ENCODE results near the gene VCP. TPM values are rescaled to one million over a fixed set of nuclear protein-coding genes. Genes with fewer than 3 reads are reported as not detected.

The VCP gene
- total RNA-seq, 1 experiment from 2014 or later: 200 TPM

GRCh38 chr9:35028341-35028740 is 44.1 kb downstream of the VCP start:
- H3K27ac ChIP-seq: no peak overlapping the region

GRCh38 chr9:35027860-35028259 is 44.6 kb downstream of the VCP start:
- no peak for DNase-seq
- intact Hi-C loops (cut with micrococcal nuclease; ENCODE audit: unreplicated experiment): no loop called here
- no peaks in the 10 kb centered on the region for H4K20me1 ChIP-seq (ENCODE audit: insufficient read depth)
- H3K27me3 ChIP-seq (ENCODE audit: insufficient read depth, low read depth): no peaks in the 10 kb centered on the region
- H3K36me3 ChIP-seq (ENCODE audit: low read depth): no peaks in the 10 kb centered on the region
- peaks cover 21% of the 10 kb centered on the region for H3K4me1 ChIP-seq (replicated peaks; ENCODE audit: insufficient read depth)
- no peak overlapping the region for H3K4me3 ChIP-seq
- H3F3A ChIP-seq (ENCODE audit: insufficient read depth, low read depth): peaks cover 5% of the 10 kb centered on the region; the same call in 1 of the 2 replicates
- no peak overlapping the region for H3K4me2 ChIP-seq
- H3K79me2 ChIP-seq (ENCODE audit: low read depth): no peaks in the 10 kb centered on the region
- BruUV-seq (replicated peaks): no TSS peak
- no peak for TF ChIP-seq EZH2 (IDR thresholded peaks at IDR 0.05; ENCODE audit: low read depth)
- TF ChIP-seq CTCF (conservative IDR thresholded peaks at IDR 0.05): no peak
- no peak overlapping the region for H2AFZ ChIP-seq
- H3K27ac ChIP-seq: no peak overlapping the region
- no peaks in the 10 kb centered on the region for H3K9me2 ChIP-seq (ENCODE audit: insufficient read depth)
- POLR2A ChIA-PET (ENCODE audit: unreplicated experiment): interaction anchor here (0.6 to 0.7 kb wide), 2 partner anchors 33 to 43 kb away, joined by 14 to 18 read pairs; no protein-coding TSS in a partner anchor
- CTCF ChIA-PET: no interaction called here
- no peaks in the 10 kb centered on the region for H3K9me3 ChIP-seq (ENCODE audit: insufficient read depth, low read depth)

More at GRCh38 chr9:35028341-35028740, 44.1 kb downstream of the VCP start:
- H3K4me3 ChIP-seq: no peak overlapping the region
- H4K20me1 ChIP-seq (ENCODE audit: insufficient read depth): no peaks in the 10 kb centered on the region
- no peak for TF ChIP-seq CTCF (conservative IDR thresholded peaks at IDR 0.05)
- CTCF ChIA-PET: no interaction called here
- intact Hi-C loops (cut with micrococcal nuclease; ENCODE audit: unreplicated experiment): no loop called here
- H3K27me3 ChIP-seq (ENCODE audit: insufficient read depth, low read depth): no peaks in the 10 kb centered on the region
- peaks cover 21% of the 10 kb centered on the region for H3K4me1 ChIP-seq (replicated peaks; ENCODE audit: insufficient read depth)
- peaks cover 5% of the 10 kb centered on the region; the same call in 1 of the 2 replicates for H3F3A ChIP-seq (ENCODE audit: insufficient read depth, low read depth)
- H3K36me3 ChIP-seq (ENCODE audit: low read depth): no peaks in the 10 kb centered on the region
- no peak overlapping the region for H2AFZ ChIP-seq
- H3K9me3 ChIP-seq (ENCODE audit: insufficient read depth, low read depth): no peaks in the 10 kb centered on the region
- POLR2A ChIA-PET (ENCODE audit: unreplicated experiment): interaction anchor here (0.6 kb wide), 1 partner anchor 43 kb away, joined by 18 read pairs; no protein-coding TSS in a partner anchor
- H3K4me2 ChIP-seq: no peak overlapping the region
- H3K79me2 ChIP-seq (ENCODE audit: low read depth): no peaks in the 10 kb centered on the region
- no TSS peak for BruUV-seq (replicated peaks)
- no peak for DNase-seq
- no peaks in the 10 kb centered on the region for H3K9me2 ChIP-seq (ENCODE audit: insufficient read depth)

GRCh38 chr9:35027374-35027773 is 45.1 kb downstream of the VCP start:
- H3K27me3 ChIP-seq (ENCODE audit: insufficient read depth, low read depth): no peaks in the 10 kb centered on the region
- BruUV-seq (replicated peaks): no TSS peak
- POLR2A ChIA-PET (ENCODE audit: unreplicated experiment): interaction anchor here (0.7 kb wide), 1 partner anchor 33 kb away, joined by 14 read pairs; no protein-coding TSS in a partner anchor
- no peaks in the 10 kb centered on the region for H3K36me3 ChIP-seq (ENCODE audit: low read depth)
- H3K4me1 ChIP-seq (replicated peaks; ENCODE audit: insufficient read depth): peaks cover 21% of the 10 kb centered on the region
- TF ChIP-seq CTCF (conservative IDR thresholded peaks at IDR 0.05) (no peak), EZH2 (IDR thresholded peaks at IDR 0.05; ENCODE audit: low read depth) (no peak)
- intact Hi-C loops (cut with micrococcal nuclease; ENCODE audit: unreplicated experiment): no loop called here
- no peaks in the 10 kb centered on the region for H4K20me1 ChIP-seq (ENCODE audit: insufficient read depth)
- no peaks in the 10 kb centered on the region for H3K9me3 ChIP-seq (ENCODE audit: insufficient read depth, low read depth)
- H3K79me2 ChIP-seq (ENCODE audit: low read depth): no peaks in the 10 kb centered on the region
- no peak overlapping the region for H3K4me2 ChIP-seq
- DNase-seq: no peak
- H3K27ac ChIP-seq: no peak overlapping the region
- CTCF ChIA-PET: no interaction called here
- H3F3A ChIP-seq (ENCODE audit: insufficient read depth, low read depth): peaks cover 5% of the 10 kb centered on the region; the same call in 1 of the 2 replicates
- H3K4me3 ChIP-seq: no peak overlapping the region
- no peaks in the 10 kb centered on the region for H3K9me2 ChIP-seq (ENCODE audit: insufficient read depth)
- no peak overlapping the region for H2AFZ ChIP-seq

Data from PC-9 (cell line).